Upper lobe of left lung (tissue), 6 donors: Measurements from ENCODE around the gene SULT1A1. TPM values are rescaled to one million over a fixed set of nuclear protein-coding genes. Genes with fewer than 3 reads are reported as not detected.
"Not testable (repeated sequence)": the region's sequence is repeated elsewhere in the genome, so short reads cannot be mapped to it uniquely, and the experiment has no call there.

Experiments used
- ATAC-seq, 2 donors: fragments of 200-7000 bp; cut with Tn5 transposase; one replicate each; pipeline ENCODE4 v1.9.1; 2022; ENCODE audit warnings: mild to moderate bottlenecking in 2 of 2, moderate library complexity in 2 of 2; ENCODE audit not compliant: low FRiP score in 2 of 2
- DNase-seq, 2 donors: peaks; one replicate each; pipeline ENCODE4 v3.0.0-alpha.2; 2019 to 2020
- H3K27ac ChIP-seq, 4 donors: fragments of 200-600 bp; sonication (generic); one replicate each; pipeline ENCODE4 v1.5.1; 2016 to 2019
- H3K27me3 ChIP-seq, 4 donors: fragments of 200-600 bp; sonication (generic); one replicate each; pipeline ENCODE4 v1.5.1; 2017 to 2019
- H3K36me3 ChIP-seq, 4 donors: fragments of 200-600 bp; sonication (generic); one replicate each; pipeline ENCODE4 v1.5.1; 2016 to 2019
- H3K4me1 ChIP-seq, 4 donors: fragments of 200-600 bp; sonication (generic); one replicate each; pipeline ENCODE4 v1.5.1; 2018 to 2019
- H3K4me3 ChIP-seq, 4 donors: fragments of 200-600 bp; sonication (generic); one replicate each; pipeline ENCODE4 v1.5.1; 2017 to 2019; ENCODE audit warnings: mild to moderate bottlenecking in 2 of 4, moderate library complexity in 1 of 4
- H3K9me3 ChIP-seq, 4 donors: fragments of 200-600 bp; sonication (generic); one replicate each; pipeline ENCODE4 v1.5.1; 2018 to 2019
- CTCF ChIP-seq, 6 experiments: fragments of 450-650 bp in 4 of 6; fragments of 200-600 bp in 2 of 6; sonication (generic) in 2 of 6; IDR thresholded peaks; one replicate each; pipeline ENCODE4 v1.5.1; 2016 to 2019; ENCODE audit warnings: antibody characterized with exemption in 6 of 6
- EP300 ChIP-seq, 4 donors: sonication (generic); formaldehyde crosslinking; IDR thresholded peaks; one replicate each; pipeline ENCODE4 v1.5.1; 2017; ENCODE audit warnings: antibody characterized with exemption in 4 of 4, control low read depth in 2 of 4
- POLR2A ChIP-seq, 4 donors: fragments of 450-650 bp; IDR thresholded peaks; one replicate each; pipeline ENCODE4 v1.5.1; 2016 to 2017; ENCODE audit warnings: antibody characterized with exemption in 4 of 4, mild to moderate bottlenecking in 2 of 4
- POLR2AphosphoS5 ChIP-seq, 2 donors: sonication (generic); formaldehyde crosslinking; IDR thresholded peaks; one replicate each; pipeline ENCODE4 v1.5.1; 2017; ENCODE audit warnings: antibody characterized with exemption in 2 of 2
- WGBS, 2 donors: methylation state at CpG; one replicate each; pipeline ENCODE4 v1.1.5; 2017 to 2018; 5-methylcytosine and 5-hydroxymethylcytosine counted together
- total RNA-seq, 6 donors: library from RNA; depleted of rRNA in 4 of 6; stranded (reverse); fragments of >200 nt in 4 of 6; gene quantifications; one replicate each; pipeline versions ENCODE4 v1.1.0 to v1.2.1, GENCODE V29; 2016 to 2021
- donor health status: DM: no; HTN: no; CAD: no; lungs with moderate emphysema.
- donor health status: DM: no; HTN: yes; CAD: no; lungs with severe emphysema.

Gene SULT1A1
- total RNA-seq, 6 donors from 2014 or later: 46.0 to 180 (median 124) TPM

DNA sequence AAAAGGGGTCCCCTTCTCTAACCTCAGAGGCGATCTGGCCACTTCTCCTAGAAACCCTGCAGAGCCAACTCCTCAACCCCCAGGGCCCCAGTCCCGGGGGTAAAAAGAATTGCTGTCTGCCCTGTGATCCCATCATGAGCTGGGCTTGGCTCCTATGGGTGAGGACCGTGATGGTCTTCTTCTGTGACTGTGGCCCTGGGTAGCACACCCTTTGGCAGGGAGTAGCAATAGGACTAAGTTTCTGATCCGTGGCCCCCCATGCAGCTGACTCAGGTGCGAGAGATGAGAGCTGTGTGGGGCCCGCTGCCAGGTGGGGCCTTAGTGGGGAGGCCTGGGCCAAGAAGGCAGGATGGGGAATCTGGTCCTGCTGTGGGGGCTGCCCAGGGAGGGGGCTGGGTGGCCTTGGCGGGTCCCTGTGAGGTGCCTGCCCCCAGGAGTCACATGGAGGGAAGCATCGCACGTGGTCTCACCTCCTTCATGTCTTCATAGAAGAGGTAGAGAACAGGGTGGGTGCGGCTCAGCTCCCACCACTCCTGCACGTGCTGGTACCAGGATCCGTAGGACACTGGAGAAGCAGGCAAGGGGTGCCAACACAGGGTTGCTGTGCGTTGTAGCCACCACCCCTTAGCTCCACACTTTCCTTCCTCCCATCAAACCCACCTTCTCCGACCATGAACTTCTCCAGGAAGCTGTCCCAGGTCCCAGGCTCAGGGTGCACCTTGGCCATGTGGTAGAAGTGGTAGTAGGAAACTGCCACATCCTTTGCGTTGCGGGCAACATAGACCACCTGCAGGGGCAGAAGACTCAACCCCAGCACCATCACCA, 3.3 kb downstream of the SULT1A1 start:
- Histone ChIP-seq H3K4me1 (peaks cover 32 to 39% (median 34%) of the 10 kb centered on the region in 4 donors), H3K4me3 (no peak overlapping the region), H3K27ac (no peak overlapping the region), H3K27me3 (no peaks in the 10 kb centered on the region), H3K36me3 (peaks cover 0 to 30% (median 26%) of the 10 kb centered on the region in 4 donors), H3K9me3 (no peaks in the 10 kb centered on the region)
- 86 to 94% methylated on average over 15 to 16 of the region's 16 CpGs for WGBS, 2 donors
- DNase-seq: peak in 1 of 2 donors; percentile 30
- no peak for ATAC-seq
- TF ChIP-seq POLR2AphosphoS5 (IDR thresholded peaks at IDR 0.05) (no peak), POLR2A (IDR thresholded peaks at IDR 0.05) (no peak), EP300 (IDR thresholded peaks at IDR 0.05) (no peak), CTCF (IDR thresholded peaks at IDR 0.05) (no peak)

GRCh38 chr16:28604186-28604565, 5.7 kb downstream of the SULT1A1 start:
- Histone ChIP-seq H3K27ac (peak overlapping the region in 1 of 4 donors; percentile 5), H3K9me3 (no peaks in the 10 kb centered on the region), H3K36me3 (peaks cover 0 to 30% (median 26%) of the 10 kb centered on the region in 4 donors), H3K27me3 (no peaks in the 10 kb centered on the region), H3K4me3 (no peak overlapping the region), H3K4me1 (peaks cover 13 to 18% (median 16%) of the 10 kb centered on the region in 4 donors)
- TF ChIP-seq POLR2A (IDR thresholded peaks at IDR 0.05): no peak
- no peak for TF ChIP-seq POLR2AphosphoS5 (IDR thresholded peaks at IDR 0.05)
- TF ChIP-seq EP300 (IDR thresholded peaks at IDR 0.05): no peak
- no peak for TF ChIP-seq CTCF (IDR thresholded peaks at IDR 0.05)
- 71% methylated on average over 8 of the region's 8 CpGs for WGBS, 2 donors
- ATAC-seq: no peak
- DNase-seq: no peak

- TF ChIP-seq EP300 (IDR thresholded peaks at IDR 0.05) (no peak), POLR2A (IDR thresholded peaks at IDR 0.05) (no peak), CTCF (IDR thresholded peaks at IDR 0.05) (no peak), POLR2AphosphoS5 (IDR thresholded peaks at IDR 0.05) (no peak)
- WGBS, 2 donors: 86 to 88% methylated on average over 10 to 11 of the region's 11 CpGs
- Histone ChIP-seq H3K27me3 (no peaks in the 10 kb centered on the region), H3K27ac (peak overlapping the region in 1 of 4 donors; percentile 5), H3K36me3 (peaks cover 0 to 30% (median 26%) of the 10 kb centered on the region in 4 donors), H3K4me3 (no peak overlapping the region), H3K4me1 (peaks cover 7 to 12% (median 10%) of the 10 kb centered on the region in 4 donors), H3K9me3 (no peaks in the 10 kb centered on the region)
- DNase-seq: peak in 1 of 2 donors; percentile 44
- no peak for ATAC-seq
These were observed 6.3 kb downstream of the SULT1A1 start for GRCh38 chr16:28603381-28604185.

DNA sequence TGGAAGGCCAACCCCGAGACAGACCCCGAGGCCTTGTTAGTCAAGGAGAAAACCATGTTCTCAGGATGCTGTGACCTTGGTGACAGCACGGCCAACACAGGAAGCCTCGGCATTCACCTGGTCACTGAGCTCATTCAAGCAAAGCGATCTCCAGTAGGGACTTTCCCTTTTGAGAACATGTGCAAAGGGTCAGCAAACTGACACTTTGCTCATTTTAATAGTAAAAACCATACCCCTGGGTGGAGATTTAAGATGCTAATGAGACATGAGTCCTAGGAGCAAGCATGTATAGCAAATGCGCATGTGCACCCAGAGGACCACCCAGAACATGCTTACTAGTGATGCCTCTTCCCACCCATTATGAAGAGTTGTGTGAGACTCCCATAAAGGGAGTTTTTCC, 7.3 kb downstream of the SULT1A1 start:
- Histone ChIP-seq H3K4me3 (no peak overlapping the region), H3K4me1 (peaks cover 0 to 8% (median 4%) of the 10 kb centered on the region in 4 donors), H3K36me3 (peaks cover 0 to 25% (median 23%) of the 10 kb centered on the region in 4 donors), H3K27ac (no peak overlapping the region), H3K9me3 (no peaks in the 10 kb centered on the region), H3K27me3 (no peaks in the 10 kb centered on the region)
- TF ChIP-seq CTCF (IDR thresholded peaks at IDR 0.05) (no peak), EP300 (IDR thresholded peaks at IDR 0.05) (no peak), POLR2AphosphoS5 (IDR thresholded peaks at IDR 0.05) (no peak), POLR2A (IDR thresholded peaks at IDR 0.05) (no peak)
- DNase-seq: no peak
- 59 to 75% methylated on average over 4 of the region's 6 CpGs for WGBS, 2 donors
- no peak for ATAC-seq

DNA sequence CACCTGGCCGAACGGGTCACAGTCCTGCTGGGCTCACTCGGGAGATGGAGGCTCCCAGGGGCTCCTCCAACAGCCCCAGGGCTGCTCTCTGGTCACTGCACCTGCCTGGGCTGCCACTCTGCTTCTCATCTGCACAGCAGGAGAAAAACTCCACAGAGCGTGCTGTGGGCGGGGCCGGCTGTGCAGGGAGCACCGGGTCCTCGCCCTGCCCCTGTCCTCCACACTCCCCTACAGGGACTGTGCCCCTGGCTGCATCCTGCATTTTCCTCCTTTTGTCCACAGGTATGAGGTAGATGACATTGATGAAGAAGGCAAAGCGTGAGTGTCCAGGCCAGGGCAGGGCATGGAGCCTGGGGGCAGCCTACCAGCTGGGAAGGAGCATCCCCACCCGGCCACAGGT, 7.8 kb downstream of the SULT1A1 start:
- H3K36me3 ChIP-seq: peaks cover 0 to 25% (median 23%) of the 10 kb centered on the region in 4 donors
- not testable (repeated sequence) for H3K27ac ChIP-seq, H3K27me3 ChIP-seq, ATAC-seq, H3K4me3 ChIP-seq, H3K9me3 ChIP-seq, DNase-seq
- 83 to 94% methylated on average over 5 of the region's 10 CpGs for WGBS, 2 donors
- H3K4me1 ChIP-seq: peaks cover 4 to 11% (median 8%) of the 10 kb centered on the region in 4 donors

DNA sequence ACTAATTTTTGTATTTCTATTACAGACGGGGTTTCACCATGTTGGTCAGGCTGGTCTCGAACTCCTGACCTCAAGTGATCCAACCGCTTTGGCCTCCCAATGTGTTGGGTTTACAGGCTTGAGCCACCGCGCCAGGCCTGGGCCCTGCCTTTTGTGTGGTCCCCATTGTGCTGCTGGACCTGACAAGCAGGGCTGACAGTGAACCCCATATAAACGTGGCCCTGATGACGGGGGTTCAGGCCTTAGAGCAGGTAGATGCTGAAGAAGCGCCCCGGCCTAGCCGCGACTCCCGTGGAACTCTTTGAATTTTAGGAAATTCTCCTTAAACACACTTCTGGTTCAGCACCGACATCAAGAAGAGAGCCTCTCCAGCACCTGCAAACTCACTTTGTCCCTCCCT, 8.3 kb downstream of the SULT1A1 start:
- ATAC-seq, H3K27me3 ChIP-seq, H3K4me3 ChIP-seq, H3K9me3 ChIP-seq, H3K27ac ChIP-seq: not testable (repeated sequence)
- 88 to 93% methylated on average over 11 to 13 of the region's 13 CpGs for WGBS, 2 donors
- peak in 1 of 2 donors; percentile 71 for DNase-seq
- H3K4me1 ChIP-seq: peaks cover 8 to 16% (median 12%) of the 10 kb centered on the region in 4 donors
- H3K36me3 ChIP-seq: peaks cover 0 to 21% (median 19%) of the 10 kb centered on the region in 4 donors

DNA sequence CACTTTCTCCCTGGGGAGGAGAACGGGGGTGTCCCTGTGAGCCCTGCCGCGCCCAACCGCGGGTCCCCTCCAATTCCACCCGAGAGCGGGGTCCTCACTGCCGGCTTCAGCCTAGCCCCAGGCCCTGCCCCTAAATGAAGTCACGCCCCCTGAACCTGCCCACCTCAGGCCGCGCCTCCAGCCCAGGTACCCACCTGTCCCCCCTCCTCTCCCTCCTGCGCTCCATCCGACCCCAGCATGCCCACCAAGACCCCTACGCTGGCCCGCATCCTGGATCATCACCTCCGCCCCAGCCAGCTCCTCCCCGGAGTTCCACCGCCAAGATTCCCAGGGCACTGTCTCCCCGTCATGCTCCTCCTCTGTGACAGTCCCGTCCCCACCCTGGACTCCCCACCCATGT, 8.9 kb downstream of the SULT1A1 start:
- H3K4me3 ChIP-seq, DNase-seq, H3K27ac ChIP-seq, H3K27me3 ChIP-seq, H3K9me3 ChIP-seq, ATAC-seq: not testable (repeated sequence)
- Histone ChIP-seq H3K4me1 (peaks cover 14 to 22% (median 18%) of the 10 kb centered on the region in 4 donors), H3K36me3 (peaks cover 0 to 15% (median 13%) of the 10 kb centered on the region in 4 donors)
- WGBS, 2 donors: 20 to 69% methylated on average over 1 to 10 of the region's 20 CpGs
